Kidney (tissue), 14 donors: Measurements from ENCODE around the gene MEF2B. TPM values are rescaled to one million over a fixed set of nuclear protein-coding genes. Genes with fewer than 3 reads are reported as not detected.

Experiments used
- DNase-seq, 5 donors: peaks; one replicate each; pipeline ENCODE4 v3.0.0-alpha.2; 2013 to 2020
- FAIRE-seq: peaks from 2 replicates; lab custom pipeline; 2012; peaks lifted over from hg19 to GRCh38; lab: Jason Lieb, UNC
- H3K27ac ChIP-seq, 2 donors: one replicate each; pipeline ENCODE4 v1.7.0; 2013; ENCODE audit warnings: low read depth in 2 of 2, low read length in 2 of 2, inconsistent platforms in 1 of 2
- H3K27me3 ChIP-seq: one replicate; pipeline ENCODE4 v1.7.1; 2013; ENCODE audit warnings: low read length, inconsistent platforms; ENCODE audit not compliant: control insufficient read depth, insufficient read depth
- H3K36me3 ChIP-seq, 3 donors: one replicate each; pipeline versions ENCODE4 v1.7.0 to v1.7.1; 2013; ENCODE audit warnings: low read length in 3 of 3, control low read depth in 1 of 3, inconsistent platforms in 1 of 3; ENCODE audit not compliant: insufficient read depth in 3 of 3, control insufficient read depth in 2 of 3
- H3K4me1 ChIP-seq, 3 donors: one replicate each; pipeline versions ENCODE4 v1.7.0 to v1.7.1; 2013; ENCODE audit warnings: low read length in 3 of 3, inconsistent platforms in 1 of 3, low read depth in 1 of 3; ENCODE audit not compliant: control insufficient read depth in 2 of 3, insufficient read depth in 2 of 3
- H3K4me3 ChIP-seq, 3 donors: one replicate each; pipeline versions ENCODE4 v1.7.0 to v1.8.1; 2013; ENCODE audit warnings: low read length in 3 of 3, control low read depth in 1 of 3, inconsistent platforms in 1 of 3
- H3K9ac ChIP-seq, 3 donors: one replicate each; pipeline versions ENCODE4 v1.7.0 to v1.7.1; 2013; ENCODE audit warnings: low read length in 3 of 3, control low read depth in 1 of 3, inconsistent platforms in 1 of 3
- H3K9me3 ChIP-seq, 3 donors: one replicate each; pipeline versions ENCODE4 v1.7.0 to v1.7.1; 2013; ENCODE audit warnings: low read length in 3 of 3, control low read depth in 1 of 3, inconsistent platforms in 1 of 3; ENCODE audit not compliant: control insufficient read depth in 2 of 3, insufficient read depth in 1 of 3
- intact Hi-C: fragments of 100-400 bp; cut with DNase I; formaldehyde crosslinking; loops from one replicate; pipeline ENCODE4 v1.11.1; 2022
- polyA plus RNA-seq: library from polyadenylated mRNA; stranded (reverse); fragments of 350-450 nt; fragmentation: Illumina TruSeq; extraction: RNeasy Lipid Tissue Mini Kit (QIAGEN cat#74804); gene quantifications from one replicate; pipeline ENCODE4 v1.2.3, GENCODE V29; 2014; ENCODE audit warnings: low read depth, low replicate concordance; ENCODE audit not compliant: insufficient read depth
- total RNA-seq: library from RNA; stranded (reverse); fragmentation: NEBNext Ultra II Directional; extraction: Animal tissue kit (Norgen Biotek cat#: 25700); gene quantifications from one replicate; pipeline ENCODE4 v1.2.1, GENCODE V29; 2021
- TF ChIP-seq, protein P1 (sequence below): IDR thresholded peaks from 3 replicates; pipeline ENCODE4 v1.5.1; 2012; ENCODE audit warnings: mild to moderate bottlenecking, moderate library complexity, borderline replicate concordance; ENCODE audit not compliant: insufficient read depth; ENCODE audit errors: extremely low read depth
- donor health status: control.
- donor health status: control.
- donor health status: control.
- donor health status: control.
- donor health status: control.
- donor health status: DM: yes; HTN: yes; CAD: no.
- donor health status: Normal renal cell carcinoma (clear cell type).

Gene MEF2B
- total and polyA plus RNA-seq, 2 donors from 2014 or later: 0.47 to 3.4 TPM

DNA sequence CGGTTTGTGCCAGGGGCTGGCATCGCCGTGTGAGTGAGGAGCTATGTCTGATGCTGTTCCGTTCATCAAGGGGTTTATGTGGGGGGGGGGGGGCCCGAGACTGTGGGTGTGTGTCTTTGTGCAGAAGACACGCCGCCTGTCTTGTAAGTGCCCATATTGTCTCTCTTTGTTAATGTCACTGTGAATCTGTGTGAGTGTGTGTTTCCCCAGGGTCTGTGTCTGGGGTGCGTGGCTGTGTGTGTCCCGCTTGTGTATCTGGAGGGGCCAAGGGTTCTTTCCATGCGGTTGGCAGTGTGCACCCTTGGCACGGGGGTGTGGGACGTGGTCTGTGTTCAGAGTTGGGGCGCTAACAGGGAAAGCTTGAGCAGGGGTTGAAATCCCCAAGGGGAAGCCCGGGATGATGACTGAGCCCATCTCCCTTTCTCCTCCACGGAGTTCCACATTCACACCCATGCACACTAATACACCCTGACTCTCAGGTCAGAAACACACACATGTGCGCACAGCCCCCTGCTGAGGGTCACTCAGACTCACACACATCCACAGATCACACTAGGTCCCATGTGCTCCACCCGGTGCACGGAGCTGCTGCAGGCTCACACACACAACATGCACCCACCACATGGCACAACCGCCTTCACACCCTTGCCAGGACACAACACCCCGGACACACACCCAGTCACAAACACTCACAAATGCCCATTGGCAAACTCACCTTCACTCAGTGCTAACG, 43.5 kb upstream of the MEF2B start:
- no peak for FAIRE-seq
- Histone ChIP-seq H3K27me3 (peaks cover 14% of the 10 kb centered on the region), H3K9me3 (no peaks in the 10 kb centered on the region), H3K9ac (no peak overlapping the region), H3K4me1 (no peaks in the 10 kb centered on the region), H3K36me3 (no peaks in the 10 kb centered on the region), H3K4me3 (no peak overlapping the region), H3K27ac (no peak overlapping the region)
- TF ChIP-seq, protein P1, sequence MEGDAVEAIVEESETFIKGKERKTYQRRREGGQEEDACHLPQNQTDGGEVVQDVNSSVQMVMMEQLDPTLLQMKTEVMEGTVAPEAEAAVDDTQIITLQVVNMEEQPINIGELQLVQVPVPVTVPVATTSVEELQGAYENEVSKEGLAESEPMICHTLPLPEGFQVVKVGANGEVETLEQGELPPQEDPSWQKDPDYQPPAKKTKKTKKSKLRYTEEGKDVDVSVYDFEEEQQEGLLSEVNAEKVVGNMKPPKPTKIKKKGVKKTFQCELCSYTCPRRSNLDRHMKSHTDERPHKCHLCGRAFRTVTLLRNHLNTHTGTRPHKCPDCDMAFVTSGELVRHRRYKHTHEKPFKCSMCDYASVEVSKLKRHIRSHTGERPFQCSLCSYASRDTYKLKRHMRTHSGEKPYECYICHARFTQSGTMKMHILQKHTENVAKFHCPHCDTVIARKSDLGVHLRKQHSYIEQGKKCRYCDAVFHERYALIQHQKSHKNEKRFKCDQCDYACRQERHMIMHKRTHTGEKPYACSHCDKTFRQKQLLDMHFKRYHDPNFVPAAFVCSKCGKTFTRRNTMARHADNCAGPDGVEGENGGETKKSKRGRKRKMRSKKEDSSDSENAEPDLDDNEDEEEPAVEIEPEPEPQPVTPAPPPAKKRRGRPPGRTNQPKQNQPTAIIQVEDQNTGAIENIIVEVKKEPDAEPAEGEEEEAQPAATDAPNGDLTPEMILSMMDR: no peak
- DNase-seq: no peak
- intact Hi-C loops: no loop called here

DNA sequence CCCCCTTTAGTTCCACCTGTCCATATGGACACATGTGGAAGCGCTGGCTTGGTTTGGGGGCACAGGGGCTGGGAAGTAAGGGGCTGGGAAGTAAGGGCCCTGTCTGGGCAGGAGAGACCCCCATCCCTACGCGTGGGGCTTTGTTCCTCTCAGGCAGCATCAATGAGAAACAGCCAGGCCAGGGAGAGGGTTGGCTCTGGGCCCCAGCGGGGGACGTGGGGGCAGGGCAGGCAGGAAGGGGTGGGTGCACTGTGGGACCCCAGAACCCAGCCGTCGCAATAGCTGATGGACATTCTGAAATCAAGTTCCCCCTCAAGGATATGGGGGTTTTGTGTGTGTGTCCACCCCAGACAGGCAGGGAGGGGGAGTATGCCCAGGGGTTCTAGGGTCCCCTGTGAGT, 42.9 kb upstream of the MEF2B start:
- intact Hi-C loops: no loop called here
- H3K4me3 ChIP-seq: no peak overlapping the region
- H3K4me1 ChIP-seq: no peaks in the 10 kb centered on the region
- FAIRE-seq (no peak), DNase-seq (no peak)
- no peaks in the 10 kb centered on the region for H3K36me3 ChIP-seq
- peaks cover 14% of the 10 kb centered on the region for H3K27me3 ChIP-seq
- TF ChIP-seq, protein P1: no peak
- no peak overlapping the region for H3K27ac ChIP-seq
- H3K9ac ChIP-seq: no peak overlapping the region
- no peaks in the 10 kb centered on the region for H3K9me3 ChIP-seq

DNA sequence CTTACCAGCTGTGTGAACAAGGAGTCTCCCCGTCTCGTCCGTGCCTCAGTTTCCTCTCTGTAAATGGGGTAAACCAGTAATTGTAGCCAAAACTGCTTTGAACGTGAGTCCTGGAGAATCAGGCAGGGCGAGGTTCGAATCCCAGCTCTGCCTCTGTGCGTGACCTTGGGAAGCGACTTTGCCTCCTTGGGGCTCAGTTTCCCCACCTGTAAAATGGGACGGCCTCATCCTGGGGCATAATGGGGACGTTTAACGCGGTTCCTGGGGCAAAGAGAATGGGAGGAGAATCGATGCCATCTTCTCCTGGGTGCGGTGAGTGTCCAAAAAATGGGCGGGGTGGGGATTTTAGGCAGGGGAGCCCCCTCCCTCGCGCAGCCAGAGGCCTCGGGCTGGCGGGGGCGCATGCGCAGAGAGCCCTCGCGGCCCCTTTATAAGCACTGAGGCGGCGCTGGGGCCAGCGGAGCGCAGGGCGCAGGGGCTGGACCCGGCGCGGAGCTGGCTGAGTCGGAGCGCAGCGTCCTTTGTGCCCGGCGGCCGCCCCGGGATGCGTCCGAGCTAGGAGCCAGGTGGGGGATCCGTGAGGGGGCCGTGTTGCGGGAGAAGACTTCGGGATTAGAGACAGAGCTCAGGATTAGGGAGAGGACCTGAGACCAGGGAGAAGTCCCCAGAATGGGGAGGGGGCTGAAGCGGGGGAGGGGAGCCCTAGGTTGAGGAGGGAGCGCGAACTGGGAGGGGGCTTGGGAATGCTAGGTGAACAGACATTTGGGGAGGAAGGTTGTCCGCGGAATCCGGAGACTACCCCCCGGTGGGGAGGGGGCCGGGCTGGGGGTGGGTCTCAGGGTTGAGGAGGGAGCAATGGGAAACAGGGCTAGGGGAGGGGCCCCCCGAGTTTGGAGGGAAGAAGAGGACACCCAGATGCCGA, 41.7 kb upstream of the MEF2B start, which contains the start of gene NCAN:
TSS of gene NCAN (plus strand) at position 460 of the 922 bp plus-strand sequence. CDS start 4,996 bp downstream, outside the sequence.
- Histone ChIP-seq H3K36me3 (no peaks in the 10 kb centered on the region), H3K9ac (no peak within 1 kb of the TSS), H3K27me3 (peaks cover 14% of the 10 kb centered on the region), H3K9me3 (no peaks in the 10 kb centered on the region), H3K4me3 (no peak within 1 kb of the TSS), H3K4me1 (no peaks in the 10 kb centered on the region), H3K27ac (no peak within 1 kb of the TSS)
- TF ChIP-seq, protein P1: no peak
- DNase-seq (peak in 1 of 5 donors; percentile 24), FAIRE-seq (no peak)
- intact Hi-C loops: no loop called here
